Caki2 (cell line): ENCODE measurements around the gene KRT17. TPM values are rescaled to one million over a fixed set of nuclear protein-coding genes. Genes with fewer than 3 reads are reported as not detected.
"Not testable (repeated sequence)": the region's sequence is repeated elsewhere in the genome, so short reads cannot be mapped to it uniquely, and the experiment has no call there.

Experiments used
- DNase-seq: peaks from one replicate; pipeline ENCODE4 v3.0.0-alpha.2; 2015; ENCODE audit warnings: low read depth
- in situ Hi-C: cut with HindIII; loops from 2 replicates; pipeline ENCODE4 v1.10.0; 2016; ENCODE audit warnings: low sequenced_read_pairs, low pct_unique_long_range_greater_than_20kb, mixed read lengths
- total RNA-seq: library from RNA; depleted of rRNA; stranded (reverse); fragments of >200 nt; shearing (Covaris generic); gene quantifications from 2 replicates; pipeline ENCODE4 v1.2.3, GENCODE V29; 2014; ENCODE audit warnings: low replicate concordance

Gene KRT17
- total RNA-seq, 1 experiment from 2014 or later = not detected

DNA sequence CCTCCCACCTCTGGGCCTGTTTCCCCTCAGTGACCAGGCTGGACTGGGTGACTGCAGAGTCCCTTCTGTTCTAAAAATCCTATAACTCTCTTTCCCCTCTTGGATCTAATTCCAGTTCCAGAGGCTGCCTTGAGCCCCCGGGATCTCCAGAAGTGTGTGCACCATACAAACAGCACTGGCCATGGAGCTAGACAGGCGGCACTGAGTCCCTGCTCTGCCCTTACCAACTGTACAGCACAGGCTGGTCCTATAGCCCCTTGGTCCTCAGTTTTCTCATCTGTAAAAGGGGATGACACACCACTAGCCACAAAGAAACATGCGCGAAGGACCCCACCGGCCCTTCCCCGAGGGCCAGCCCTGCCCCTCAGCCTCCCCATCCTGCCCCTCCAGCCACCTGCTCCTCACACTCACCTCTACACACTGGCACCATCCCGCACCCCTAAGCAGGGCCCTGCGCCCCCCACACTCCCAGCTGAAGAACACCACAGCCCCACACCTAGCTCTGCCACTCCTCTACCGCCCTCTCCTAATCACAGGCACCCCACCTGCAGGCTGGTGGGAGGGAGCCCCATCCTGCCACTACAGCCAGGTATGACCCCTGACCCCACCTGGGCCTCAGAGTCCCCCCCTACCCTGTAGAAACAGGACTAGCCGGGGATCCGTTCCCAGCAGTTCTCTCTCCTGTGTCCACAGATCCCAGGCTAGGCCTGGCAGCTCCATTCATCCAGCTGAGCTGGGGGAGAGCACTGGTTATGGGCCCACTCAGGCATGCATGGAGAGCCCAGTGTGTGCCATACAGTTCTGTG, 10.9 kb downstream of the KRT17 start:
- DNase-seq = no peak
- in situ Hi-C loops = no loop called here

DNA sequence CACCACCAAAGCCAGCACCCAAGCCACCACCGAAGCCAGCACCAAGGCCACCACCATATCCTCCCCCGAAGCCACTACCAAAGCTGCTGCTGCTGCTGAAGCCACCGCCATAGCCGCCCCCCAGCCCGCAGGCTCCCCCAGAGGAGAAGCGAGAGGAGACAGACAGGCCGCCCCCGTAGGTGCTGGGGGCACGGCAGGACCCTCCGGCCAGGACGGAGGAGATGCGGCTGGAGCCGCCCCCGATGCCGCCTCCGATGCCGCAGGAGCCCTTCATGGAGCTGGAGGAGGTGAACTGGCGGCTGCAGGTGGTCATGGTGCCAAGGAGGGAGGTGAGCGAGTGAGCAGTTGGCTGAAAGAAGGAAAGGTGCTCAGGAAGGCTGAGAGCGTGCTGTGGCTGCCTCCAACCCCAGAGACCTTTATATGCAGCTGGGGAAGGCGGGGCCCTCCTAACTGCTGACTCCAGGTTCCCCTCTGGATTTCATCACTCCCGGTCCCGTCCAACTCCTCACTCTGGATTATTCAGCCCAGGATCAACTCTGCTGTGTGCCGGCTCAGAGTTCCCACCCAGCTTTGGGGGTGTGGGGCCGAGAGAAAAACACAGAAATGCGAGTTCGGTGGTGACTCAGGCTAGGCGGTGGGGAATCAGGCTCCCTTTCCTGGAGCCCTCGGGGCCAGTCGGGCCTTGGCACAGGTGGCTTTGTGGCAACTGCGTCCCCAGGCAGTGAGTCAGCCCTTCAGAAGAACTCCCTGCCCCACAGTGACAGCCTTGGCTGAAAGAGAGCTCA, 11.8 kb downstream of the KRT17 start, which contains the start of gene KRT16:
Gene KRT16, minus strand, starts transcription at position 392 of the 785 bp plus-strand sequence. Its CDS starts 79 bp downstream, at position 313.
- peak; percentile 22 for DNase-seq
- in situ Hi-C loops = not testable (repeated sequence)

DNA sequence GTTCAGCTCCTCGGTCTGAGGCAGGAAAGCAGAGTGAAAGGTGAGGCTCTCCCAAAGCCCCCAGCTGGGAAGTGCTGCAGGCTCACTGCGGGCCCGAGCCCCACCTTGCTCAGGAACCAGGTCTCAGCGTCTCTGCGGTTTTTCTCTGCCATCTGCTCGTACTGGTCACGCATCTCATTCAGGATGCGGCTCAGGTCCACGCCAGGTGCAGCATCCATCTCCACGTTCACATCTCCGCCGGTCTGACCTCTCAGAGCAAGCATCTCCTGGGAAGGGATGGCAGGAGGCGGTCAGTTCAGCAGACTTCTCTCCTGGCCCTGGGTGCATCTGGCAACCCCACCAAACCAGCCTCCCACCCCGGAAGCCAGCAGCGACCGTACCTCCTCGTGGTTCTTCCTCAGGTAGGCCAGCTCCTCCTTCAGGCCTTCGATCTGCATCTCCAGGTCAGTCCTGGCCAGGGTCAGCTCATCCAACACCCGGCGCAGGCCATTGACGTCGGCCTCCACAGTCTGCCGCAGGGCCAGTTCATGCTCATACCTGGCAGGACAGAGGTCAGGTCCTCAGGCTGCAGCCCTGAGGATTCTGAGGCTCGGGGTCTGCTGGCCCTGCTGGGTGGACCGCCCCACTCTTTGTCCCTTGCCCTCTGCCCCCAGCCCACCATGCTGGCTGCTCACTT, 13.3 kb downstream of the KRT17 start:
- in situ Hi-C loops = no loop called here
- DNase-seq = no peak

DNA sequence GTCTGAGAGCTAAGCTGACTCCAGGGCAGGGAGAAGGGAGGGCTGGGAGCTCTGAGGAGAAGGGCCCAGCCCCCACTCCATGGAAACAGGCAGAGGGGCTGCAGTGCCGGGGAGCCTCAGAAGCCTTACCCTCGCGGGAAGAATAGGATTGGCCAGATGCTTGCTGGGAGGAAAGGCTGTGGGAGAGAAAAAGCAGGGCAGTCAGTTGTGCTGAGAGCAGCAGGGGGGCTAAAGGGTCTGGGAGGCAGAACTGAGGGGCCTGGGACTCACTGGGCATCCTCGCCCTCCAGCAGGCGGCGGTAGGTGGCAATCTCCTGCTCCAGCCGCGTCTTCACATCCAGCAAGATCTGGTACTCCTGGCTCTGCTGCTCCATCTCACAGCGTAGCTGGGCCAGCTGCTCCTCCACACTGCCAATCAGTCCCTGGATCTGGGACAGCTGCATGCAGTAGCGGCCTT, 14.3 kb downstream of the KRT17 start:
- DNase-seq, in situ Hi-C loops: not testable (repeated sequence)

DNA sequence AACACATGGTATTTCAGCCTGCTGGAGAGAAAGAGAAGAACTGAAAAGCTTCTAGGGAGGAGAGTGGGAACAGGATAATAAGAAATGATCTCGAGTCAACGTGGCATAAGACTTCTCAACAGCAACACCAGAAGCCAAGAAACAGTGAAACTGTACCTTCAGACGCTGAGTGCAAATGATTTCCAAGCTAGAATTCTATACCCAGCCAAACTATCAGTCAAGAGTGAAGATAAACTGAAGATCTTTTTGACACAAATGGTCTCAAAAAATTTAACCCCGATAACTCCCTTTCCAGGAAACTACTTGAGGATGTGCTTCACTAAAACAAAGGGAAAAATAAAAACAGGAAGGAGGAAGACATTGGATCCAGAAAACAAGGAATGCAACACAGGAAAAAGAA, 17.4 kb downstream of the KRT17 start:
- in situ Hi-C loops, DNase-seq: not testable (repeated sequence)

DNA sequence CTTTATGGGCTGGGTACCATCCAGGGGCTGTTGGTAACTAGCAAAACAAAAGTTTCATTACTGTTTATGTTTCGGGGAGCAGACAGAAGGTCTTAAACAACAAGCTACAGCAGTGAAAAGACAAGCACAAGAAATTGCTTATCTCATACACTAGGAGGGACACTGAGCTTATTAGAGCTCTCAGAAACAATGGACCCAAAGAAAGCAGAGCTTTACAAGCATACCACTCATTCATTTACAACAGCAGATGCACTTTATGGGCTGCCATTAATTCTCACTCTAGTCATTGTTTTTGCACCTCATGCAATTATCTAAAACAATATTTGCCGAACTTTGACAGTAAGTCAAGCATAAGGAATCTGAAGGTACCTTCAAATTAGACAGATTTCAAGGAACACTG, 21.9 kb downstream of the KRT17 start:
- in situ Hi-C loops = no loop called here
- no peak for DNase-seq

DNA sequence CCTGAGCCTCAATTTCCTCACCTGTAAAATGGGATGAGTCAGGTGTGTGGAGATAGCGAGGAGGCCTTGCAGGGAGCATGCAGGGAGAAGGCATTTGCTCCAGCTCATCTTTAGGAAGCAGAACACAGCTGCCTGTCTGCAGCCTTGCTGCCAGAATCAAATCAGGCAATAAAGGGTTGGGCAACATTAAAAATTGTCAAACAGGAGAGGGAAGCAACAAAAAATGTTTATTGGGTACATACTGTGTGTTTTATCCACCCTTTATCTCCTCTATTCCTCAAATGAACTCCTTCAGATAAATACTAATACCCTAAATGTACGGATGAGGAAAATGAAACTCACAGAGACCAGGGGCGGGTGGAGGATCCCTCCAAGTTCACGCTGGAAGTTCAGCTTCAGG, 24.1 kb downstream of the KRT17 start:
- in situ Hi-C loops = no loop called here
- DNase-seq = no peak

DNA sequence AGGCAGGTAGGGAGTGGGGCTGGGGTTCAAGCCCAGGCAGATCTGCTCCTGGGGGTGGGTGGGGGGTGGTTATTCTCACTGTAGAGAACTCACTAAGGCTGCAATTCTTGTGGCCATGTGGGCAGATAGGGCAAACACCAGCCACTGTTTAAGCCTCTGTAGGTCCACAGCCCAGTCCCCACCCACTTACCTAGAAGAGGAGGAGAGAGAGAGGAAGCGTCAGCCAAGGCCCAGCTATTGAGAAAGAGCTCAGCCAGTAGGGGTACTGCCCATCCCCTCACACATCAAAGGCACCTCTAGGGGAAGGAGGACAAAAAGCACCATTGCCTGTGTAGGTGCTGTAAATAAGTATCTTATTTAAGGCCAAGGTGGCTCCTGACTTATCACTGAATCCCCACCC, 24.7 kb downstream of the KRT17 start:
- in situ Hi-C loops = no loop called here
- no peak for DNase-seq

DNA sequence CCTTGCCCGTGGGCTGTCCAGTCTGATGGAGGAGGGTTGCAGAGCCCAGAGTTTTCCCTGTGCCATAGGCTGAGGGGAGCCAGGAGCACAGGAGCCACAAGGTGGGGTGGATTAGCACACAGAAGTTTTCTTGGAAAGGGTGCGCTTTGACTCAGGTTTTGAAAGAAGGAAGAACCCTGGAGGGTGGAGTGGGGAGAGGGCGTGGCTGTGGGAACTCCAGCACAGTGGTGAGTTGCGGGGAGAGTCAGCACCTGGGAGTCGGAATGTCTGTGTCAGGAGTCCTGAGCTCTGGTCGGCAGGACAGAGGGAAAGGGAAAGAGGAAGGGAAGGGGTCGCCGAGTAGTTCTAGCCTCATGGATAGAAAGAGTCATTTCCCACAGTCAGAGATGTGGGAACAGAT, 28.8 kb downstream of the KRT17 start:
- in situ Hi-C loops = no loop called here
- no peak for DNase-seq

DNA sequence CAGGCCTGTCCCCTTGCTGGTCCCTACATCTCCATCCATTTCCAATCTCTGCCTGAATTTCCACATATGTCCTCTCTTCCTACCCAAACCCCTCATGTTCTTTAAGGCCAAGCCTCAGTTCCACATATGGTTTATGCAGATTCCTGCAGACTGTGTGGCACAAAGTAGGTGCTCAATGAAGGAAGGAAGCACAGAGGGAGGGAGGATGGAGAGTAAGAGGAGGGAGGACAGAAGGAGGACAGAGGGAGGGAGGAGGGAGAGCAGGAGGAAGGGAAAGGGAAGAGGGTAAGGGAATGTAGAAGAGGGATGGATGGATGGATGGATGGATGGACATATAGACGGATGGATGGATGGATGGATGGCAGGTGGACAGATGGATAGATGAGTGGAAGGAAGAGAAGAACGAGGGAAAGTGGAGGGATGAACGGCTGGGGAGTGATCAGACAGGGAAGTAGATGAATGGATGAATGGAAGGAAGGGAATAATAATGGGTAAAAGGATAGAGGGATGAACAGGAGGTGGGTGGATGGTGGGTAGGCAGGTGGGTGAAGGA, 29.9 kb downstream of the KRT17 start:
- in situ Hi-C loops = no loop called here
- no peak for DNase-seq

DNA sequence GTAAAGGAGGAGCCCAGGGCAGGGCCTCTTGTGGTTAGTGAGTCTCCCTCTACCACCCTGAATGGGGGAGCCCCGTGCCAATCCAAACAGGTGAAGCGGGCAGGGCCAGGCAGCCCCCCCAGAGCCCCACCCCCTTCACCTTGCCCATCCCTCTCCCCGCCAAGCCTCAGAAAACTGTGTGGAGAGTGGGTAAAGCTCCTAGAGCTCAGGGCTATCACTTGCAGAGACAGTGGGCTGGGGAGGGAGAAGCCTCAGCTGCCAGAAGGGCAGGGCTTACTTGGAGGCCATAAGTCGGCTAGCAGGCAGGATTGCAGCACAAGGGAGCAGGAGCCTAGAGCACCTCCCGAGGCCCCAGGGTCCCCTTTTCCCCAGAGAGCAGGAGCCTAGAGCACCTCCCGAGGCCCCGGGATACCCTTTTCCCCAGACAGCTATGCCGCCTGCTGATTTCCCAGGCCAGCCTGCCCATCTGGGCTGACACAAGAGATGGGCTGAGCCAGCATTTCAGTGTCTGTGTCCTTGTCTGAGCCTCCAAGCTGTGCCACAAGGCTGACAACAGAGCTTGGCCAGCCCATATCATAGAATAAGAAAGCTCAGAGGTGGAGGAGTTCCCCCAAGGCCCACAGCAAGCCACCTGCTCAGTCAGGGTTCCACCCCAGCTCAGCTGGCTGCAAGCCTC, 30.9 kb downstream of the KRT17 start:
- no peak for DNase-seq
- in situ Hi-C loops = no loop called here

DNA sequence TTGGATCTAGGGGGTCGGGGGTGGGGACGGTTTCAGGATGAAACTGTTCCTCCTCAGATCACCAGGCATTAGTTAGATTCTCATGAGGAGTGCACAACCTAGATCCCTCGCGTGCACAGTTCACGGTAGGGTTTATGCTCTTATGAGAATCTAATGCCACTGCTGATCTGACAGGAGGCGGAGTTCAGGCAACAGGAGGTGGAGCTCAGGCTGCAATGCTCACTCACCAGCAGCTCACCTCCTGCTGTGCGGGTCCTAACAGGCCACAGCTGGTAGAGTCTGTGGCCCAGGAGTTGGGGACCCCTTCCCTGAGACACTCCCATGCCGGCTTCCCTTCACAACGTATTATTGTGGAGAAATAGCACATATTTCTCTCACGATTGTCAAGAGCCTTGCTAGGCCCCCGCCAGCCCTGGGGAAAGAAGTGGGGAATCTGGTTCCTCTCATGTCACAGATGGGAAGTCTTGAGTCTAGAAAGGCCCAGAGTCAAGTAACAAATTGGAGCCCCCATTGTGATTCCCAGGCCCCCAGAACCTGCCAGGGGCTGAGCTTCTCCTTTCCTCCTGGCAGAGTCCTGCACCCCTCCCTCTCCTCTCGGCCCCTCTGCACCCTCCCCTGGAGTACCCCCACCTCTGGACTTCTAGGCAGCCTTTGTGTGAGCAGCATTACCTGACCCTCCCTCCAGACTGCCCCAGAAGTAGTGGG, 31.6 kb downstream of the KRT17 start:
- DNase-seq = no peak
- in situ Hi-C loops = no loop called here

DNA sequence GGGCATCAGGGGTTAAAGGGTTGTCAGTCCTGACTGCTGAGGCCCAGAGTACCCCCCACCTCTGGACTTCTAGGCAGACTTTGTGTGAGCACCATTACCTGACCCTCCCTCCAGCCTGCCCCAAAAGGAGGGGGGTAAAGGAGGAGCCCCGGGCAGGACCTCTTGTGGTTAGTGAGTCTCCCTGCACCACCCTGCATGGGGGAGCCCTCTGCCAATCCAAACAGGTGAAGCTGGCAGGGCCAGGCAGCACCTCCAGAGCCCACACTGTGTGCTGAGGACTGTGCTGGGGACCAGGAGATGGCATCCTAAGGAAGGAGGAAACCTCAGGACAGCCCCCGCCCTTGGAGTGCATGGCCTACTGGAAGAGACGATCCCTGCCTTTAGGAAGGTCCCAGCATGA, 35.1 kb downstream of the KRT17 start:
- DNase-seq = no peak
- in situ Hi-C loops = no loop called here

DNA sequence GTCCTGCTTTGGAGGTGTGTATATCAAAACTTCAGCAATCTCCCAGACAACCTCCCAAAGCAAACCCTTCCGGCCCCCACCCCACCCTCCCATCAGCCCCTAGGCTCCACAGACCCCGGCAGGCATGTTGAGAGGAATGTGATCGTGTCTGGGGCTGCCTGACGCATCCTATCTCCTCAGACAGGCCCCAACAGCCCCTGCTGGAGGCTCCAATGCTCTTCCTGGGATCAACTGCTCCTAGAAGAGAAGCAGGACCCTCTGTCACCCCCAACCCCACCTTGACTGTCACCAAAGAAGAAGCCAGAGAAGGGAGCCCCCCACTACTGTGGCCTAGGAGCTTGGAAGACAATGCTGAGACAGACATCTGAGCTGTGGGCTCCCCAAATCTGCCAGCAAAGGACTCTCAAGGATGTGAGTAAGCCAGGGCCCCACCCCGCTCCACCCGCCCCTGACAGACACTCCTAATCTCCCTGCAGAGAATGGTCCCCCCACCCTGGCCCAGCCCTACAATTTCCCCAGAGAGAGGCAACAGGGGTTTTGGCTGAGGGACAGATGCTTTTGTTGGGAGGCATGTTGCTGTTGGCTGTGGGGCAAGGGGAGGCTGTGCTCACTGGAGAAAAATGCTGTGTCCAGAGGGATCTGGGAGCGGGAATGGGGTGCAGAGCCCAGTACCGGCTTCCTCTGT, 36.1 kb downstream of the KRT17 start:
- in situ Hi-C loops = no loop called here

DNA sequence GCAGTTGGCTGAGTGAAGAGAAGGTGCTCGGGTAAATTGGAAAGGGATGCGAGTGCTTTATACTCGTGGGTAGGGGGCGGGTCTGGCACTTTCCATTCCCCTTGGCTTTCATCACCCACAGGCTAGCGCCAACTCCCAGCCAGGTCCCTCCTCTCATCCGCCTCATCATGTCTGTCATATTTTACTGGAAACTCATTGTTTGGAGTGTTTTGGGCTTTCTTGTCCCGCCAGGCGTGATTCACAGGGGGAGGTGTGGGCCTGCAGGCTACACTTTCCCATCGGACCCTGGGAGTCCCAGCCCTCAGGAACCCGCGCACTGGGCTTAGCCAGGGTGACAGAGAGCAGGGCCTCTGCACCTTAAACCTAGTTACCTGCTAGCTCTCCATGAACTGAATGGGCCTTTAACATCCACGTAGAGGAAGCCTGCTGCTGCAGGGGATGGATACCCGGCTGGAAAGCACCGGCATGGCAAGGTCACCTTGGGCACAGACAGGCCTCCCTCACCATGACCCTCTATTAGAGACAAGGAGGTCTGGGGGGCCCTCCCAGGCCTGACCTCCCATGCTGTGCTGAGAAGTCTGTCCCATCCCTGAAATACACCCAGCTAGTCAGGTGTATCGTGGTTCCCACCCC, 37.4 kb downstream of the KRT17 start, which contains the start of gene KRT14:
Gene KRT14, minus strand, starts transcription at position 33 of the 633 bp plus-strand sequence. CDS start 61 bp downstream, outside the sequence.
- in situ Hi-C loops = no loop called here
- no peak for DNase-seq

More for the DNA sequence above, 36.1 kb downstream of the KRT17 start:
- no peak for DNase-seq

DNA sequence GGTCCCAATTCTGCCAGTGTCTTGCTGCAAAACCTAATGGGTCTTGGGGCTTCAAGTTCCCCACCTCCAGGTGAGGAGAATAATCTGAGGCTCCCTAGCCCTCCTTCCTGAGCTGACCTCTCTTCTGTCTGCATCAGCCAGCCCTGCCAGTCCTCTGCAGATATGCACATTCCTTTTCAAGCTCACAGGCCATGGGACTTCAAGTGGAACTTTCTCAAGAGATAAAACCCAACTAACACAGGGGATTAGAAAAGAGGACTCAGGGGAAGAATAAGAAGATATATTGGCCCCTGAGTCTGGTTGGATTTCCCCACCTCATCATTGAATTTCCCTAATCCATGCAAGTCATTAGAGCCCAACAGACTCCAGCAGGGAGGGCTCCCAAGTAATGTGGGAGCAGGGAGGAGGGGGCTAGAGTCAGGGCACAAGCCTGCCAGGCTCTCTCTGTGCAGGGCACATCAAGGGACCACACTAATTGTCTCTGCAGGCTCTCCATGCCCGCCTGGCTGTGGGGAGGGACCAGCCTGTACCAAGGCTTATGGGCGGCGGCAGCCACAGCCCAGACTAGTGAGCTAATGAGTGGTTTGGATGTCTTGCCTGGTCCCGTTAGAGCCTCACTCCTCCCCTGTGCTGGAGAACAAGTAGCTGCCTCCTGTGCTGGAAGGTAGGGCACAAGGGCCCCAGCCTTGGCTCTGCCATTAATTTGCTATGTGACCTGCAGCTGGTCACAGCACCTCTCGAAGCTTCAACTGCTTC, 38.9 kb downstream of the KRT17 start:
- DNase-seq = no peak
- in situ Hi-C loops = no loop called here
